CD4-positive, alpha-beta T cell treated with Interleukin-21 for 1 hour (primary cell): ENCODE results near the gene PARN.
"Not testable (repeated sequence)": the region's sequence is repeated elsewhere in the genome, so short reads cannot be mapped to it uniquely, and the experiment has no call there.

Experiments
- DNase-seq: peaks from one replicate; pipeline ENCODE4 v3.0.0-alpha.2; 2020

The PARN gene

DNA sequence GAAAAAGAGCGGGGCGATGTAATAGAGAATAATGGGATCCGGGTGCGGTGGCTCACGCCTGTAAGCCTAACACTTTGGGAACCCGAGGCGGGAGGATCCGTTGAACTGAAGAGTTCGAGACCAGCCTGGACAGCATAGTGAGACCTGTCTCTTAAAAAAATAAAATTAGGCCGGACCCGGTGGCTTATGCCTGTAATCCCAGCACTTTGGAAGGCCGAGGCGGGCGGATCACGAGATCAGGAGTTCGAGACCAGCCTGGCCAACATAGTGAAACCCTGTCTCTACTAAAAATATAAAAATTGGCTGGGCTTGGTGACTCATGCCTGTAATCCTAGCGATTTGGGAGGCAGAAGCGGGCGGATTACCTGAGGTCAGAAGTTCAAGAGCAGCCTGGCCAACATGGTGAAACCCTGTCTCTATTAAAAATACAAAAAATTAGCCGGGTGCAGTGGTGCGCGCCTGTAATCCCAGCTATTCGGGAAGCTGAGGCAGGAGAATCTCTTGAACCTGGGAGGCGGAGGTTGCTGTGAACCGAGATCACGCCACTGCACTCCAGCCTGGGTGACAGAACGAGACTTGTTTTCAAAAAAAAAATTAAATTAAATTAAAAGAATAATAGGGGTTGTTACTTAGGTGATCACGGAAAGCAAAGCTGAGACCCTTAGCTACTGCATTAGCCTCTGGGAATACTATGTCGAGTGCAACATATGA lies 715 bp upstream of the PARN start:
- DNase-seq, result not testable (repeated sequence)

DNA sequence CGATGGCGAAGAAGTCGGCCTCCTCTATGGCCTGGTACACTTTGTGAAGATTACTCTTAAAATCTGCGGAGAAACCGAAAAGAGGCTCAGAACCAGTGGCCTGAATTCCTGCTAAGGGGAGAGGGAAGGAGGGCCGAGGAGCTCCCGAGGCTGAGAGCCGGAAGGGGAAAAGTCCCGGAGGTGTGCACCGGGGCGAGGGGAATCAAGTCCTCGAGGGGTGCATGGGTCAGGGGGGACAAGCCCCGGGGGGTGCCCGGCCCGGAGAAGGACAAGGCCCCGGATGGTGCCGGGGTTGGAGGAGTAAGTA lies 495 bp downstream of the PARN start:
- no peak for DNase-seq

DNA sequence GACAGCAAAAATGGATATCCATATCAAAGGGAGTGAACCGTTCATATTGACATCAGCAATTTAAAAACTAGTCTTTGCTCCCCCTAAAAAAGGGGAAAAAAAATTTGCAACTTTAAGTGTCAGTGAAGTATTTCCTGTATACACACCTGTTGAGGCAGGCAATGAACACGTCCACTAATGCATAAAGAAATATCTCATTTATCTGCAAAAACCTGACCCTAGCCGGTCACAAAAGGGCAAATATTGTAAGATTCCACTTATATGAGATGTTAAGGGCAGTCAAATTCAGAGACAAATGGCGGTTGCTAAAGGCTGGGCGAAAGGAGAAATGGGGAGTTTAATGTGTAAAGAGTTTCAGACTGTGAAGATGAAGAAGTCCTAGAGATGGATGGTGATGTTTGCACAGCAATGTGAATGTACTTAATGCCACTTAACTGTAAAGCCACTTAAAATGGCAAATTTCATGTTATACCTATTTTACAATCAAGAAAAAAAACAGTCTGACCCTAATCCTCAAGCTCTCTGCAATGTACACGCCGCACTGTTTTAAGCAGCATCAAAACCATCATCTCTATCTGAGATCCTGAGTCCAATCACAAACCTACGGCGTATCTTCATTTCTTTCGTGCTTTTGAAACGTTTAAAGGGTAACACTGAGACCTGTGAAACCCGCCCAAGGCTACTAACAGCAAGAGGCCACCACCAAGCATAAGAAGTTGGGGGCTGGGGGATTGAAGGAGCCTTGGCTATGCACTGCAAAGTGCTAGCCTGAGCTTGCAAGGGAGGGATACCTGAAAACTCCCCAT lies 1.1 kb downstream of the PARN start:
- peak; percentile 11 for DNase-seq

DNA sequence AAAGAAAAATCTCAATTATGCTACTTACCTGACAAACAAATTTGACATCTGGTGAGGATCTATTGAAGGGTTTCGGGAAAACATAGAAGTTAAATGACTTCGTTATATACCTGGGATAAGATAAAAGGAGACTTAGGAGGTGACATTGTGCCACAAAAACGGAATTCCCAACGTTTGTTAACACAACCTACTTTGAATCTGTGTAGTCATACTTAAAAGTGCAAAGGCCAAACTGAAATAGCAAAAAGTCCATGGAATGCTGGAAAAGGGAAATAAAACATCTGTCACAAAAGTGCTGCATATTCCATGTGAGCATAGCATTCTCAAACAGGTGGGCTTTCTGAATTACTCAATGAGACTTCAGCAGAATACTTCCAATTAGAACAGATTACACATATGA lies 3.0 kb downstream of the PARN start:
- DNase-seq, result no peak

DNA sequence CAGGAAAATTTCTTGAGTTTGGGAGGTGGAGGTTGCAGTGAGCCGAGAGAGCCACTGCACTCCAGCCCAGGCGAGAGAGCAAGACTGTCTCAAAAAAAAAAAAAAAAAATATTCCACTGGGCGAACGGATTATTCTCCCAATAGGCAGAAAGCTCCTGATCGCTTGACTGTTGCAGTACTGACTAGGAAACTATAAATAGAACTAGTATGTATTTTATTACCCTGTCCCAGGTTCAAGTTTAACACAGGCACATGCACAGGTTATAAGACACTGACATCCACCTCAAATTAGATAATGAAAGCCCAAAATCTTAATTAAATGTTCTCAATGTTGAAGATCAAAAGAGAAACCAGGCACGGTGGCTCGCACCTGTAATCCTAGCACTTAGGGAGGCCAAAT lies 11.5 kb downstream of the PARN start:
- no peak for DNase-seq

DNA sequence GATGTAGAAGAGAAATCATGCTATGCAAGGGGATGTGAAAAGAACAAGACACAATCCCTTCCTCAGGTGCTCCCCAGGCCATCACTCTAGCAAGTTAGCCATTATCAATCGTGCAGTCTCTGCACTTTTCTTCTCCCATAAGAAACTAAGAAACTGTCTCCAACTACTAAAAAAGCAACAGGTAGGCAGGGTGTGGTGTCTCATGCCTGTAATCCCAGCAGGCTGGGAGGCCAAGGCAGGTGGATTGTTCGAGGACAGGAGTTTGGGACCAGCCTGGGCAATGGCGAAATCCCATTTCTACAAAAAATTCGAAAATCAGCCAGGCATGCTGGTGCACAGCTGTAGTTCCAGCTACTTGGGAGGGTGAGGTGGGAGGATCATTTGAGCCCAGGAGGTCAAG lies 13.8 kb downstream of the PARN start:
- DNase-seq, result no peak

DNA sequence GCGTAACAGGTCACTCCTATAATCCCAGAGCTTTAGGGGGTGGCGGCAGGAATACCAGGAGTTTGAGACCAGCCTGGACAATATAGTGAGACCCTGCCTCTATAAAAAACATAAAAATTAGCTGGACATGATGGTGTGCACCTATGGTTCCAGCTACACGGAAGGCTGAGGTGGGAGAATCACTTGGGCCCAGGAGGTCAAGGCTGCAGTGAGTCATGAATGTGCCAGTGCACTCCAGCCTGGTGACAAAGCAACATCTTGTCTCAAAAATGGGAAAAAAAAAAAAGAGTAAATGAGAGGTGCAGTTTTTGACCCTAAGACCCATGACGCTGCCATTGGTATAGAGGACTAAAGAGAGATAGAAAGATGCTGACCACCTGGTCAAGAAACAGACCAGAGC lies 16.1 kb downstream of the PARN start:
- no peak for DNase-seq

DNA sequence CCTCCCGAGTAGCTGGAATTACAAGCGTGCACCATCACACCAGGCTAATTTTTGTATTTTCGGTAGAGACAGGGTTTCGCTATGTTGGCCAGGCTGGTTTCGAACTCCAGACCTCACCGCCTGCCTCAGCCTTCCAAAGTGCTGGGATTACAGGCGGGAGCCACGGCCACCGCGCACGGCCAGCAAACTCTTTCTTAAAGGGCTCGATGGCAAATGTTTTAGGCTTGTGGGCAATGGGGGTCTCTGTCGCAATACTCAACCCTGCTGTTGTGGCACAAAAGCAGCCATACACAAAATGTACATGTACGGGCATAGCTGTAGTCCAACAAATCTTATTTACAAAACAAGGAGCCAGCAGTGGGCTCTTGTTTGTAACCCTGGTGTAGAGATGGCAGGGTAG lies 18.4 kb downstream of the PARN start:
- no peak for DNase-seq

DNA sequence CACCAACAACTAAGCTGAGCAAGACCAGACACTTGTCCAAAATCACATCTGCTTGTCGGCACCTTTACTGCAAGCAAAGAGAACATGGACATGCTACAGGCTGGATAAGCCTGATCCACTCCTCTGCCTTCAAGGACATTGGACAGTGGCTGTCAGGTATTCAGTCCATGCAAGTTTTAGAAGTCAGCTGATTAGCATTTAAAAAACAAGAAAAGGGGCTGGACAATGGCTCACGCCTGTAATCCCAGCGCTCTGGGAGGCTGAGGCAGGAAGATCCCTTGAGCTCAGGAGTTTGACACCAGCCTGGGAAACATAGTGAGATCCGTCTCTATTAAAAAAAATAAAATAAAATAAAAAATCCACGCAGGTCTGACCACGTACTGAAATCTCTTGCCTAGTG lies 20.3 kb downstream of the PARN start:
- no peak for DNase-seq

DNA sequence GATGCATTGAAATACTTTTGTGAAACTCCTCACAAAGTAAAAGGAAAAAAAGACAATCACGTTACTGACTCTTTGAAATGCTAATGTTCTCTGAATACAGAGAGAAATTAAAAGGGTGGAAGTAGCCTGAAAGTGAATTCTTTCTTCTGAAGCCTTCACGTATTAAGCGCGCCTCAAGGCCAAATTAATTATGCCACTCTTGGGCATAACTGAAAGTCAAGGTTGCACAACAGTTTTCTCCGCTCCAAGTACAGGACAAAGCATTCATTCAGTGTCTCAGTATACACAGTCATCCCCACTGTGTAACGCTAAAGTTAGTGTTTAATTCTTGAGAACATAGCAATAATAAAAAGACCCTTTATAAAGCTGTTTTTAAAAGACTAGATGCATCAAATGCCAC lies 21.5 kb downstream of the PARN start:
- no peak for DNase-seq

DNA sequence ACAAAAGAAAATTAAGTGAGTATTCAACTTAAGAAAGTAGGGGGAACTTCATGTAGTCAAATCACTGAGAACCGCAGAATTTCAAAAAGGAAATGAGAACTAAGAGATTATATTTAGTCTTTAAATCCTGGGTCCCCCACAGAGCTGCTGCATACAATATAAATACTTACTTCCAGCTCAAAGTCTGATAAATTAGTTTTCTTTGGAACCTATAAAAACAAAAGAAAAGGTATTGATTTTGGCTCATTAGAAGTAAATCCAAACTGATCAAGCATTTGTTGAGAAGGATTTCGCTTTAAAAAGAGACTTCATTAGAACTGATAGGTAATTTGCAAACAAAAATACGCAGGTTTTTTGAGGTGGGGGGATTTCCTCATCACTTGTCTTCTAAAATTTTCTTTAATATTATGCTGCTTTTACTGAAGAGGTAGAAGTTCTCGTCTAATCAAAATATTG lies 21.9 kb downstream of the PARN start:
- DNase-seq, result no peak

DNA sequence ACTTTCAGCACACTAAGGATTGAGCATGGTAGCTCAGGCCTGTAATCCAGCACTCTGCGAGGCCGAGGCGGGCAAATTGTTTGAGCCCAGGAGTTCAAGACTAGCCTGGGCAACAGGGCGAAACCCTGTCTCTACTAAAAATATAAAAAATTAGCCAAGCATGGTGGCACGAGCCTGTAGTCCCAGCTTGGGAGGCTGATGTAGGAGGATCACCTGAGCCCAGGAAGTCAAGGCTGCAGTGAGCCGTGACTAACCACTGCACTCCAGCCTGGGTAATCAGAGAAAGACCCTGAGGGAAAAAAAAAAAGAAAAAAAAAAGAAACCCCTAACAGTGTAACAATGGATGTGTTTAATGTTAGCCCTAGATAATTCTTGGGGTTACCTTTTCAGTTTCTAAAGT lies 24.0 kb downstream of the PARN start:
- no peak for DNase-seq

DNA sequence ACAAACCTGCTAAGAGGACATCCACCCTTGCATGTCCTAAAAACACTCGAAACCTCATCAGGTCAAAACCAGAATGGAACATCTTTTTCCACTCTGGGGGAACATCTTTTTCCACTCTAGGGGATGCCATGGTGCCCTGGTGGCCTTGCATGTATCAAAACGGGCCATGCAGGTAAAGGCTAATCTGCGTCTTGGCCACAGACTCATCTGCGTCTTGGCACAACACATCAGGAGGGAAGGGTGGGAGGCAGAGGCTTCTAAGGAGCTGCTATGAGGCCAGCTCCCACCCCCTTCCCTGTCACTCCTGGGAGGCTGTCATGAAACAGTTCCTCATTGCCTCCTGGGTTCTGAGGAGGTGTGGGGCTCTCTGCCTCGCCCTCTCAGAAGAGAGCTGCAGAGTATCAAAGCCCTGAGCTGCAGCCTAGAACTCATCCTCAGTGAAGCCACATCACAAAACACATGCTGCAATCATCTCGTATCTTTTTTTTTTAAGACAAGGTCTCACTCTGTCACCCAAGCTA lies 27.6 kb downstream of the PARN start:
- DNase-seq, result no peak

DNA sequence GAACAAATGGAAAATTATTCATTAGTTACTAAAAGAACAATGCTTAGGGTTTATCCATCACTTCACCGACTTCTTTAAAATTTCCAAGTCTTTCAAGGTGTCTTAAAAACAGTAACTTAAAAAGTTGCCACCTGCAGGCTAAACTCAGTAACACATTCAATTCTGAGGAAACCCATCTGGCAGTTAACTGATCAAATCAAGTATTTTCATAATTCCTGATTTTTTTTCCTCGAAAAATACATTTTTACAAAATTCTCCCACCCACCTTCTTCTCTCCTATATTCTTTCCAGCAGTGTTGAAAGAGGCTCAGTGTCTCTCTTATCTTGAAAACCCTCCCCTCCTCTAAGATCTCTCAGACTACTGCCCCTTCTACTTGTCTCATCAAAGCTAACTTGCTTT lies 29.9 kb downstream of the PARN start:
- DNase-seq, result peak; percentile 18

DNA sequence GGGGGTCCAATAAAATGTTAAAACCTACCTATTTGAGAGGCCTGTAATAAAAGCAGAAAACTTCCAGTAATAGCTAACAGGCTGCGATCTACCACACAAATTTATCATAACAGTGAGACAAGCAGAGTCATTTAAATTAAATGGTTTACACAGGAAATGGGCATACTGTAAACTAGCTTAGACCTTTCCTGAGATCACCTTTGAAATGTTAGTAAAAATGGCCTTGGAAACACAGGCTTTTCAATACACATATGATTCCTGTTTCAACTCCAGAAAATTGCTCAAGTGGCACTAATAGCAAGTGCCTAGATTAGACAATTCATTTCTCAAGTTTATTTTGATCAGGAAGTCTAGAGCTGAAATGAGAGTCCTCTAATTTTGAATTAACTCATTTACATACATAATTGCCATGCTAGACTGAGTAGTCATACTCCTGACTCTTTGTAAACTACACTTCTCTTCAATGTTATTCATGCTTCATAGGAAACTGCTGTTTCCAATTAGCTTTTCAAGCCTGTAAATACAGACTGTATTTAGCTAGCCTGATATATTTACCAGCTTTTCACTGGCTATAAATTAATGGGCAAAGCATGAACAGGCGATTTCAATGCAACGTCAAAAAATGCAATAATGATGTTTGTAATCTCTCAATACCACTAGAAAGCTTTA lies 43.3 kb downstream of the PARN start:
- DNase-seq, result no peak

DNA sequence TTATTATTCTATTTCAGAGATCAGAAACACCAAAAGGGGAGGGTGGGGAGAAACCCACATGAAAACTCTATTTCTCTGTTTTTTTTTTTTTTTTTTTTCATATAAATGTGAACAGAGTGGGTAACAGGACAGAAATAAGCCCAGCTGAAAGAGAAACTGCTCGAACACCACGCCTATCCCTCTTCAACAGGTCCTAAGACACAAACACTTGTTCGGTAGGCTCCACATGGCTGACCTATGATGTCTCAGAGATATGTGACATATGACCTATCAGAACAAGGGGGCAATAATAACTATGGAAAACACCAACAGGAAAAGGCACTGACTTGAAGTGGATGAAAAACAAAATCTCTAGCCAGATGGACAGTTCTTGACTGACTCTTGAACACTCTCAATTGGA lies 44.8 kb downstream of the PARN start:
- no peak for DNase-seq

DNA sequence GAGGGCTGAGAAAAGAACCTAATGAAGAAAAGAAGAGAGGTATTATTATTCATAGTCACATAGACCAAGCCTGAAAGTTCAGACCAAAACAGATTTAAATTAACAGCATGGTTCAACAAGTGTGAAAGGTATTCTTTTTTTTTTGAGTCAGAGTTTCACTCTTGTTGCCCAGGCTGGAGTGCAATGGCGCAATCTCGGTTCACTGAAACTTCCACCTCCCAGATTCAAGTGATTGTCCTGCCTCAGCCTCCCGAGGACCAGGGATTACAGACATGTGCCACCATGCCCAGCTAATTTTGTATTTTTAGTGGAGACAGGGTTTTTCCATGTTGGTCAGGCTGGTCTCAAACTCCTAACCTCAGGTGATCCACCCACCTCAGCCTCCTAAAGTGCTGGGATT lies 49.1 kb downstream of the PARN start:
- DNase-seq, result not testable (repeated sequence)

DNA sequence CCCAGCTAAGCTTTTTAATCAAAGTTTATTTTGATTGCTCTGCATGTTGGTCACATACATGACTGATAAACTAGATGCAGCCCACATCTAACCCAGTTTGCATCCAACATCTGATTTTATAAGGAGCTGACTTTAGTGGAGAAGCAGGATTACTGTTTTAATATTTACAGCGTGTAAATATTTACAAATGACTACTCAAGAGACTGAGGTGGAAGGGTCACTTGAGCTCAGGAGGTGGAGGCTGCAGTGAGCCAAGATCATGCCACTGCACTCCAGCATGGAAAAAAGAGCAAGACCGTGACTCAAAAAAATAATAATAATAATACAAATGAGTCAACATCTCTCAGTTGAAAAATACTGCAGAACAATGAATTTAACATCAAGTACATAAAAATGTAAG lies 50.8 kb downstream of the PARN start:
- DNase-seq, result no peak

DNA sequence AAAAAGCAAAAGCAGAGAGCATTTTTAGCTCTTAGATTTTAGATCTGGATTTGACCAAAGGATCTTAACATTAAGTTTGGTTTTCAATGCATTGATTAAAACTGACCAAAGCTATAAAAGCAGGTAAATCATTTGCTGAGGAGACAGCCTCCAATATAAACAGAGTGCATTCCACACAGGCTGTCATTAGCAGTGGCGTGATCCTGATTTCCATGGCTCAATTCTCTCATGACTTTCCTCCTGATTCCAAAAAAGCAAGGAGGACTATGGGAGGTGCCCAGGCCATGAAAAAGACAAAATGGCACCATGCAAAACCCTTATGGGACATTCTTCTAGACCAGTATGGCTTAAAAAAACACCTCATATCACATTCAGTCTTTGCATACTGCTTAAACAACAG lies 53.5 kb downstream of the PARN start:
- no peak for DNase-seq

DNA sequence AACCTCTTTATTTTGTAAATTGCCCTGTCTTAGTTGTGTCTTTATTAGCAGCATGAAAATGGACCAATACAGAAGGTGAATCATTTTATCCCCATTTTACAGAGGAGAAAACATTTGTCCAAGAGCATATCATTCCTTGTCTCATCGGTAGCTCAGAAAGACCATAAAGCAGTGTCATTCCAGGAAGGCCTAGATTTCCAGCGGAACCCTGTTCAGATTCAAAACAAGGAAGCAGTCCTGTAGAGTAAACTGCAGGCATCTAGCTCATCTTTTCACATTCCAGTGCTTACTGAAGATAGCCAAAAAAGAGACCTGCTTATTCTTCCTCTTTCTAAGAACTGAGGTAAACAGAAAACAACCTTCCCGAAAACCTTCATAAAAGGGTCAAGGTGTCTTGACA lies 54.0 kb downstream of the PARN start:
- DNase-seq, result no peak

DNA sequence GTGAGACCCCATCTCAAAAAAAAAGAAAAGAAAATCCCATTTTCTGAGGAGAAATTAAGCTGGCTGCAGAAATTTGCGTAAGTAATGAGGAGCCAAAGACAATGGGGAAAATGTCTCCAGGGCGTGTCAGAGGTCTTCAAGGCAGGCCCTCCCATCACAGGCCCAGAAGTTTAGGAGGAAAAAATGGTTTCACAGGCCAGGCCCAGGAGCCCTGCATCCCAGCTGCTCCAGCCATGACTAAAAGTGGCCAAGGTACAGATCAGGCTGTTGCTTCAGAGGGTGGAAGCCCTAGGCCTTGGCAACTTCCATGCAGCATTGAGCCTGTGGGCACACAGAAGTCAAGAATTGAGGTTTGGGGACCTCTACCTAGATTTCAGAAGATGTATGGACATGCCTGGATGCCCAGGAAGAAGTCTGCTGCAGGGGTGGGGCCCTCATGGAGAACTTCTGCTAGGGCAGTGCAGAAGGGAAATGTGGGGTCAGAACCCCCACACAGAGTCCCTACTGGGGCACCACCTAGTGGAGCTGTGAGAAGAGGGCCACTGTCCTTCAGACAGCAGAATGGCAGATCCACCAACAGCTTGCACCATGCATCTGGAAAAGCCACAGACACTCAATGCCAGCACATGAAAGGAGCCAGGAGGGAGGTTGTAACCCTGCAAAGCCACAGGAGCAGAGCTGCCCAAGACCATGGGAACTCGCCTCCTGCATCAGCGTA lies 55.2 kb downstream of the PARN start:
- not testable (repeated sequence) for DNase-seq

DNA sequence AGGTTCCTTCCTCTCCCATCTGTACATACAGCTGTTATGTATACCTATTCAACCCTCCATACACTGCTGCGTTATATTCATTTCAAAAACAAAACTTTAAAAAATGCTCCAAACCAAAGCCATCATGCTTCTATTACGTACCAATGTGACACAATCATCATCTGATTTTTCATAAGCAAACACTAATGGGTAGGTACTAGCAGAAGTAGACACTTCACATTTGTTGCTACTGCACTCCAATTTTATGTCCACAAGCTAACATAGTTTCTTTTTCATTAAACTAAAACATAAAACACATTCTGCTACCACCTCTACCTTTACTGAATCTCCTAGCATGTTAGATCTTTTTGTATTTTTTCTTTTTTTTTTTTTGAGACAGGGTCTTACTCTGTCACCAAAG lies 57.5 kb downstream of the PARN start:
- DNase-seq, result no peak

DNA sequence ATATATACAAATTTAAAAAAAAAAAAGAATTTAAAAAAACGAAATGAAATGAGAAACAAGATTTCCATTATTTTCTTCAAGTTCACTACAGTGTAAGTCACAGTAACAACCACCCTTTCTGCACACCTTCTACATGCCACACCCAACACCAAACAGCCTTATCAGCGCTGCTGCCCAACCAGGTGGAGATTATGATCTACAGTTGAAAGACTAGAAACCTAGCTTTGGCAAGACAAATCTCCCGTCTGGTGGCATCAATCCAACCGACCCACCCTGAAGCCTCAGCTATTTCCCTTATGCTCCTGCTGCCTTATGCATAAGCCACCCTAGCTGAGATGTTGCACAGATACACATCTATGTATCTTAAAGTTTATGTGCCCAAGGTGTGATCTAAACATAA lies 60.8 kb downstream of the PARN start:
- DNase-seq, result no peak
